ENCODE data around the gene COMP.

- TF ChIP-seq CTCF (conservative IDR thresholded peaks at IDR 0.05) (no peak), EZH2 (IDR thresholded peaks at IDR 0.05; ENCODE audit: low read depth) (no peak)
These were observed 5.7 kb downstream of the COMP start for GRCh38 chr19:18785179-18786124.
